Activated naive CD4-positive, alpha-beta T cell (primary cell): ENCODE measurements around the gene GP9.
A peak's percentile ranks its signal among the peaks of the same experiment; 100 is the strongest.

Source experiments
- DNase-seq, 4 experiments: peaks; one replicate each; lab custom pipeline; 2025; lab: John Stamatoyannopoulos, UW

The GP9 gene

GRCh38 chr3:129028866-129029265, 31.7 kb upstream of the GP9 start:
- no peak for DNase-seq

GRCh38 chr3:129030611-129031010, 30.0 kb upstream of the GP9 start:
- DNase-seq, result no peak

GRCh38 chr3:129031476-129032215, 28.9 kb upstream of the GP9 start:
- DNase-seq, result no peak

GRCh38 chr3:129032716-129033115, 27.9 kb upstream of the GP9 start:
- DNase-seq, result no peak

GRCh38 chr3:129033151-129033550, 27.4 kb upstream of the GP9 start:
- DNase-seq, result no peak

- no peak for DNase-seq
Observed at GRCh38 chr3:129033633-129034321, 26.8 kb upstream of the GP9 start.

GRCh38 chr3:129034642-129035041, 25.9 kb upstream of the GP9 start:
- no peak for DNase-seq

GRCh38 chr3:129035360-129036221, 25.0 kb upstream of the GP9 start:
- no peak for DNase-seq

- no peak for DNase-seq
Observed at GRCh38 chr3:129036222-129037092, 24.1 kb upstream of the GP9 start.

- no peak for DNase-seq
Observed at GRCh38 chr3:129037093-129037419, 23.5 kb upstream of the GP9 start.

GRCh38 chr3:129038121-129038855, 22.3 kb upstream of the GP9 start:
- no peak for DNase-seq

GRCh38 chr3:129039271-129040038, 21.1 kb upstream of the GP9 start:
- peak in 1 of 4 experiments; percentile 12 for DNase-seq

GRCh38 chr3:129040039-129040336, 20.6 kb upstream of the GP9 start:
- no peak for DNase-seq

- DNase-seq, result no peak
Observed at GRCh38 chr3:129040579-129041300, 19.8 kb upstream of the GP9 start.

GRCh38 chr3:129045675-129046036, 14.9 kb upstream of the GP9 start:
- DNase-seq, result peak in 1 of 4 experiments; percentile 50

GRCh38 chr3:129046037-129046731, 14.4 kb upstream of the GP9 start:
- DNase-seq, result peak in 1 of 4 experiments; percentile 50

- DNase-seq, result no peak
Observed at GRCh38 chr3:129046732-129047552, 13.6 kb upstream of the GP9 start.

- DNase-seq, result no peak
Observed at GRCh38 chr3:129047553-129047839, 13.1 kb upstream of the GP9 start.
